Measurements from ENCODE around the gene TFPT.

Gene TFPT

GRCh38 chr19:54115109-54116063, at the start of gene TFPT, which contains the start of gene PRPF31:
Gene TFPT (minus strand): TSS chr19:54115657. CDS start chr19:54115269, 388 bp downstream.
Gene PRPF31 (plus strand): TSS chr19:54115754. CDS start chr19:54118279, 2,525 bp downstream.
- H3K4me3 ChIP-seq (ENCODE audit: low read depth, low read length), result peak within 1 kb of the TSS; percentile 100
- peak; percentile 96 for DNase-seq (ENCODE audit: low read depth)
- TF ChIP-seq CTCF (IDR thresholded peaks at IDR 0.05; ENCODE audit: control insufficient read depth, extremely low read depth, insufficient read depth), result no peak

GRCh38 chr19:54165222-54165621, 49.8 kb upstream of the TFPT start:
- no peak overlapping the region for H3K4me3 ChIP-seq (ENCODE audit: low read depth, low read length)
- no peak for DNase-seq (ENCODE audit: low read depth)

GRCh38 chr19:54164369-54165068, 49.1 kb upstream of the TFPT start:
- DNase-seq (ENCODE audit: low read depth), result no peak
- H3K4me3 ChIP-seq (ENCODE audit: low read depth, low read length), result no peak overlapping the region
- no peak for TF ChIP-seq CTCF (IDR thresholded peaks at IDR 0.05; ENCODE audit: control insufficient read depth, extremely low read depth, insufficient read depth)

More at GRCh38 chr19:54165222-54165621, 49.8 kb upstream of the TFPT start:
- TF ChIP-seq CTCF (IDR thresholded peaks at IDR 0.05; ENCODE audit: control insufficient read depth, extremely low read depth, insufficient read depth), result no peak

GRCh38 chr19:54162884-54163283, 47.4 kb upstream of the TFPT start:
- no peak for TF ChIP-seq CTCF (IDR thresholded peaks at IDR 0.05; ENCODE audit: control insufficient read depth, extremely low read depth, insufficient read depth)
- H3K4me3 ChIP-seq (ENCODE audit: low read depth, low read length), result peak overlapping the region; percentile 39
- no peak for DNase-seq (ENCODE audit: low read depth)

- TF ChIP-seq CTCF (IDR thresholded peaks at IDR 0.05; ENCODE audit: control insufficient read depth, extremely low read depth, insufficient read depth), result no peak
- peak overlapping the region; percentile 39 for H3K4me3 ChIP-seq (ENCODE audit: low read depth, low read length)
- DNase-seq (ENCODE audit: low read depth), result peak; percentile 68
These were observed 46.9 kb upstream of the TFPT start for GRCh38 chr19:54162241-54162805.

- no peak for TF ChIP-seq CTCF (IDR thresholded peaks at IDR 0.05; ENCODE audit: control insufficient read depth, extremely low read depth, insufficient read depth)
- H3K4me3 ChIP-seq (ENCODE audit: low read depth, low read length), result peak overlapping the region; percentile 62
- DNase-seq (ENCODE audit: low read depth), result no peak
These were observed 45.4 kb upstream of the TFPT start for GRCh38 chr19:54160854-54161253.

Data from LNCaP clone FGC (cell line).